Astrocyte (in vitro differentiated cells and primary cell): ENCODE data around the gene YBX1.

Source experiments
- CTCF ChIP-seq: IDR thresholded peaks from 2 replicates; pipeline ENCODE4 v1.5.1; 2011; ENCODE audit warnings: low read depth, mild to moderate bottlenecking, inconsistent platforms, low read length, moderate library complexity; ENCODE audit not compliant: insufficient read depth
- EZH2 ChIP-seq: IDR thresholded peaks from 2 replicates; pipeline ENCODE4 v1.6.1; 2012; ENCODE audit warnings: mild to moderate bottlenecking, low read length, inconsistent platforms; ENCODE audit not compliant: insufficient read depth

GRCh38 chr1:42670425-42670824, 11.8 kb upstream of the YBX1 start:
- TF ChIP-seq CTCF (no peak), EZH2 (no peak)
